Measurements from ENCODE around the gene COL24A1. TPM values are rescaled to one million over a fixed set of nuclear protein-coding genes. Genes with fewer than 3 reads are reported as not detected.
"Not testable (repeated sequence)": the region's sequence is repeated elsewhere in the genome, so short reads cannot be mapped to it uniquely, and the experiment has no call there.

The COL24A1 gene
- total RNA-seq, 4 donors from 2014 or later: 0.12 to 1.1 (median 0.58) TPM

GRCh38 chr1:85806236-85806965 lies 350.2 kb downstream of the COL24A1 start:
- ATAC-seq (ENCODE audit: low FRiP score) (no peak), DNase-seq (ENCODE audit: low spot score) (no peak)
- no peak for TF ChIP-seq CTCF (IDR thresholded peaks at IDR 0.05)

DNA sequence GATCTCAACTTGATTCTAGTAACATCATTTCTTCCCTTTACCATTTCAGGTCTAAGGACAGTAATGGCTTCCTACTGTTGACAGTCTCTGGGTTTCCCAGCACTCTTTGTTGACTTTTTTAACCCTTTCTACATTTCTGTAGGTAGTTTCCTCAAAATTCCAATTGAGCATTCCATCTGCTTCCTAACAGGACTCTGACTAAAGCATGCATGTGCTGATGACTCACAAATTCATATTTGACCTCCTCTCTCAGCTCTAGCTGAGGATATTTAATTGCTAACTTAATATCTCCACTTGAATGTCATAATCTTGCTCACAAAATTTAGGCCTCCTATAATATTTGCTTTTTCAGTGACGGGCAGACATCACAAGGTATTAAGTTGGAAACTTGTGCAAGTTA lies 355.1 kb downstream of the COL24A1 start:
- no peak for TF ChIP-seq CTCF (IDR thresholded peaks at IDR 0.05)
- ATAC-seq (ENCODE audit: low FRiP score): no peak

DNA sequence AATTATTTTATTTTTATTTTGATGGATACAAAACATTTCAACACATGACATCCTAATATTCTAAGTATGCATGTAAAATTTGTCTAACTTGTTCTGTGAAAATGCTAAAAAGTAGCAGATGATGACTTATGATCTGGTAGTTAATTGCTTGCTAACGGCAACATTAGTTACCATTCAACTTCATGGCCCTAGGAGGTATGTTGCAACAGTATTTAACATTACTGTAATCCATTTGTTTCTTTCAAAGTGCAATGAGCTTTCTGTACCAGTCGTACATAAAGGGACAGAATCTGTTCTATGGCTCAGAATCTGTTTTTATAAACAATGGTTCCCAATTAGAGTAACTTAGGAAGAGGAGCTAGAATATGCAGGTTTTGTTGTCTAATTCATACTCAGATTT lies 356.8 kb downstream of the COL24A1 start:
- no peak for TF ChIP-seq CTCF (IDR thresholded peaks at IDR 0.05)
- no peak for ATAC-seq (ENCODE audit: low FRiP score)

More for the DNA sequence above, 355.1 kb downstream of the COL24A1 start:
- no peak for DNase-seq (ENCODE audit: low spot score)

GRCh38 chr1:85798419-85798818 lies 358.2 kb downstream of the COL24A1 start:
- no peak for DNase-seq (ENCODE audit: low spot score)
- ATAC-seq (ENCODE audit: low FRiP score): no peak
- TF ChIP-seq CTCF (IDR thresholded peaks at IDR 0.05): no peak

More for the DNA sequence above, 356.8 kb downstream of the COL24A1 start:
- DNase-seq (ENCODE audit: low spot score): no peak

- ATAC-seq (ENCODE audit: low FRiP score); DNase-seq (ENCODE audit: low spot score): not testable (repeated sequence)
These were observed 379.6 kb downstream of the COL24A1 start for GRCh38 chr1:85777021-85777420.

DNA sequence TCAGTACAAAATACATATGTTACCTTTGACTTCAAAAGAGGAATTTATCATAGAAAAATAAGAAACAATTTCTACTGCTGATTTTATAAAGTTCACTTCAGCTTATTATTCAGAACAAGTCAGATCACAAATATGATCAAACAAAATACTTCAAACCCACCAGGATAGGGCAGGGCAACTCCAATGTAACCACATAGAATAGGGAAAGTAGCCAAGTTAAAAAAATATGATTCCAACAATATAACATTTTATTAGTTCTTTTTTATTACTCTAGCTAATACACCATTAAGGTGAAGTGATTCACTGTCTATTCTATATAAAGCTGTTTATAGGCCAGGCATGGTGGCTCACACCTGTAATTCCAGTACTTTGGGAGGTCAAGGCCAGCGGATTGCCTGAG lies 393.8 kb downstream of the COL24A1 start:
- no peak for ATAC-seq (ENCODE audit: low FRiP score)
- TF ChIP-seq CTCF (IDR thresholded peaks at IDR 0.05): no peak

GRCh38 chr1:85756864-85757263 lies 399.7 kb downstream of the COL24A1 start:
- ATAC-seq (ENCODE audit: low FRiP score): no peak
- DNase-seq (ENCODE audit: low spot score): no peak
- TF ChIP-seq CTCF (IDR thresholded peaks at IDR 0.05): no peak

More for the DNA sequence above, 393.8 kb downstream of the COL24A1 start:
- no peak for DNase-seq (ENCODE audit: low spot score)
